Measurements from ENCODE around the gene PIGR. TPM values are rescaled to one million over a fixed set of nuclear protein-coding genes. Genes with fewer than 3 reads are reported as not detected.

The PIGR gene
- total and polyA plus RNA-seq, 9 of the 15 experiments (the other 6 are each of a cell fraction or from before 2014, with no cell fraction given): 0.01 to 1.5 (median 0.03) TPM; not detected in 4

DNA sequence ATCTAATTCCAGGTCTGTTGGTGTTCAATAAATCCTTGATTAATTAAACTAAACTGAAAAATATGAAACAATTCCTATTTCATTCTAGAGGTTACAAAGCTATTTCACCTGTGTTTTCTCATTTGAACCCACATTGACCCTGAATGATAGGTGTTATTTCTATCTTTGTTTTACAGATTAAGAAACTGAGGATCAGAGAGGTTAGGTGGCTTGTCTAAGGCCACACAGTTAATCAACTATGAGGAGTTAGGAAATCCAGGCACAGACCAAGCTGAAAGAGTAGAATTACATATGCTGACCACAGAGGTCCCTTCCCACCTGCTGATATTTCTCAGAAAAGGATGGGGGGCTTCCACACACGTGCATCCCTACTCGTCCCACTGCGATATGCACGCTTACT is 487 bp downstream of the PIGR start (continued):
- TF ChIP-seq HDAC2 (IDR thresholded peaks at IDR 0.05): peak; percentile 36; the same call in 1 of the 2 replicates

DNA sequence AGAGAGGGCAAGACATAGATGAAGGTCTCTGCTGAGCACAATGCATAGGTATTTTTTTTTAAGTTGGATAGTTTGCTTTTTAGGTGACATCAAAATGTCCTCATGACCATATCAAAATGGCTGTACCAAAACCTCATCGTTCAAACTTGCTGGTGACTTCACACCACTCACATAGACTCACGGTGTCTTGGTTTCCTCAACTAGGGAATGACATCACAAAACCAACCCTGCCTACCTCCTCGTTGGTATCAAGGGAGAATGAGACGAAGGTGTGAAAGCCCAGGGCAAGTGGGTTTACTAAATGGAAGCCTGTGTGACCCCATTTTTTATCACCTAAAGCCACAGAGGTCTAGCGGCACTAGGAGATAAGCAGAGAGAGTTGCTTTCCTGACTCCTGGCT is 1.6 kb downstream of the PIGR start:
- FAIRE-seq (peak; percentile 64), DNase-seq (ENCODE audit: extremely low read depth in 1 of 4, low spot score in 3 of 4) (peak in 1 of 4 experiments; percentile 38), ATAC-seq (peak; percentile 44; the same call in 2 of the 3 replicates)
- BruUV-seq (replicated peaks): no TSS peak
- H3K9me1 ChIP-seq (ENCODE audit: control insufficient read depth, insufficient read depth, low read length): no peaks in the 10 kb centered on the region
- intact Hi-C loops (cut with micrococcal nuclease): no loop called here
- no peak overlapping the region for H3K4me3 ChIP-seq
- H3K9ac ChIP-seq (ENCODE audit: insufficient read depth in 1 of 2, low read depth in 2 of 2, low read length in 2 of 2): no peak overlapping the region; a peak in 1 of 4 replicates
- H3K27me3 ChIP-seq (ENCODE audit: control insufficient read depth in 2 of 2, insufficient read depth in 2 of 2, low read length in 2 of 2): peaks cover 3 to 4% of the 10 kb centered on the region in 2 experiments; a peak in 2 of 5 replicates
- peaks cover 25 to 34% of the 10 kb centered on the region in 2 experiments for H3K4me1 ChIP-seq (replicated peaks in 1 of 2; ENCODE audit: control insufficient read depth in 2 of 2, insufficient read depth in 2 of 2, low read length in 2 of 2)
- peak overlapping the region; percentile 48; the same call in 1 of the 2 replicates for H3K4me2 ChIP-seq (ENCODE audit: insufficient read depth, low read length)
- POLR2A ChIA-PET: interaction anchor here (1.0 to 2.2 kb wide), 2 partner anchors 8 to 18 kb away, joined by 6 to 12 read pairs; no protein-coding TSS in a partner anchor
- 1% methylated on average over 5 of the region's 5 CpGs for WGBS (ENCODE audit: insufficient coverage, low coverage, missing lambda C conversion rate)
- no peaks in the 10 kb centered on the region for H3K36me3 ChIP-seq (ENCODE audit: control insufficient read depth, insufficient read depth, low read length)
- H2AFZ ChIP-seq (ENCODE audit: low read depth, low read length): peak overlapping the region; percentile 76
- H3K27ac ChIP-seq (ENCODE audit: extremely low read depth, low read depth, low read length): no peak overlapping the region
- no peaks in the 10 kb centered on the region for H3K9me3 ChIP-seq (replicated peaks; ENCODE audit: control insufficient read depth, insufficient read depth, low read depth, low read length)
- H3K79me2 ChIP-seq (ENCODE audit: control insufficient read depth, insufficient read depth, low read length): no peaks in the 10 kb centered on the region
- H4K20me1 ChIP-seq (replicated peaks; ENCODE audit: control insufficient read depth, insufficient read depth, low read length): no peaks in the 10 kb centered on the region
- in situ Hi-C loops (cut with MboI): no loop called here
- CTCF ChIA-PET (ENCODE audit: low intra/inter-chr PET ratio): no interaction called here
- TF ChIP-seq, protein P1, sequence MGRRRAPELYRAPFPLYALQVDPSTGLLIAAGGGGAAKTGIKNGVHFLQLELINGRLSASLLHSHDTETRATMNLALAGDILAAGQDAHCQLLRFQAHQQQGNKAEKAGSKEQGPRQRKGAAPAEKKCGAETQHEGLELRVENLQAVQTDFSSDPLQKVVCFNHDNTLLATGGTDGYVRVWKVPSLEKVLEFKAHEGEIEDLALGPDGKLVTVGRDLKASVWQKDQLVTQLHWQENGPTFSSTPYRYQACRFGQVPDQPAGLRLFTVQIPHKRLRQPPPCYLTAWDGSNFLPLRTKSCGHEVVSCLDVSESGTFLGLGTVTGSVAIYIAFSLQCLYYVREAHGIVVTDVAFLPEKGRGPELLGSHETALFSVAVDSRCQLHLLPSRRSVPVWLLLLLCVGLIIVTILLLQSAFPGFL (CRISPR knock-in tag; IDR thresholded peaks at IDR 0.05): no peak
- no peak for TF ChIP-seq FUS (optimal IDR thresholded peaks at IDR 0.05; ENCODE audit: low read depth, low read length)
- peak; percentile 37; the same call in 1 of the 2 replicates for TF ChIP-seq TEAD4 (IDR thresholded peaks at IDR 0.05; ENCODE audit: low read length)
- TF ChIP-seq TEAD4 (CRISPR knock-in tag; IDR thresholded peaks at IDR 0.05; ENCODE audit: borderline replicate concordance): no peak
- TF ChIP-seq KLF6 (CRISPR knock-in tag; IDR thresholded peaks at IDR 0.05; ENCODE audit: borderline replicate concordance): no peak
- TF ChIP-seq TCF3 (CRISPR knock-in tag; IDR thresholded peaks at IDR 0.05): peak; percentile 32
- no peak for TF ChIP-seq ZNF586 (CRISPR knock-in tag; conservative IDR thresholded peaks at IDR 0.05)
- 0 out of 2 replicates have a peak, but pooled peaks have one; percentile 19 for TF ChIP-seq SMAD3 (CRISPR knock-in tag; conservative IDR thresholded peaks at IDR 0.05)
- TF ChIP-seq CREB1 (IDR thresholded peaks at IDR 0.05): 0 out of 2 replicates have a peak, but pooled peaks have one; percentile 35
- TF ChIP-seq CREB1 (CRISPR knock-in tag; IDR thresholded peaks at IDR 0.05): no peak
- TF ChIP-seq ZC3H4 (CRISPR knock-in tag; IDR thresholded peaks at IDR 0.05; ENCODE audit: borderline replicate concordance): no peak
- no peak for TF ChIP-seq HEY1 (CRISPR knock-in tag; IDR thresholded peaks at IDR 0.05; ENCODE audit: borderline replicate concordance)
- no peak for TF ChIP-seq RBBP5 (IDR thresholded peaks at IDR 0.05; ENCODE audit: borderline replicate concordance, insufficient read depth, low read length, poor library complexity, severe bottlenecking)
- TF ChIP-seq KAT8 (IDR thresholded peaks at IDR 0.05; ENCODE audit: low read depth): 0 out of 2 replicates have a peak, but pooled peaks have one; percentile 30
- TF ChIP-seq FIP1L1 (IDR thresholded peaks at IDR 0.05; ENCODE audit: low read depth, low read length, poor library complexity, severe bottlenecking): no peak
- no peak for TF ChIP-seq ZNF146 (CRISPR knock-in tag; IDR thresholded peaks at IDR 0.05; ENCODE audit: unreplicated experiment)
- TF ChIP-seq YY1 (IDR thresholded peaks at IDR 0.05; ENCODE audit: borderline replicate concordance in 1 of 3, control insufficient read depth in 1 of 3, extremely low read depth in 1 of 3, insufficient read depth in 3 of 3, insufficient read length in 1 of 3, insufficient replicate concordance in 2 of 3, low read depth in 1 of 3, low read length in 2 of 3): peak in 1 of 3 experiments; percentile 65
- no peak for TF ChIP-seq NCOA1 (IDR thresholded peaks at IDR 0.05; ENCODE audit: low read depth)
